ENCODE data around the gene CSNK1D.

- TF ChIP-seq RAD21 (conservative IDR thresholded peaks at IDR 0.05) (no peak), CTCF (IDR thresholded peaks at IDR 0.05; ENCODE audit: poor library complexity, severe bottlenecking) (no peak), EZH2 (IDR thresholded peaks at IDR 0.05; ENCODE audit: borderline replicate concordance, insufficient read depth, low read length, poor library complexity, severe bottlenecking) (no peak), EP300 (conservative IDR thresholded peaks at IDR 0.05; ENCODE audit: poor library complexity, severe bottlenecking) (no peak)
These were observed 58.2 kb downstream of the CSNK1D start for GRCh38 chr17:82215095-82215971.

All from neural cell (in vitro differentiated cells).